WI38 (cell line): ENCODE data around the gene MRPS24.

Experiments used
- H3K4me3 ChIP-seq: 2 replicates; pipeline ENCODE4 v1.5.1; 2011; ENCODE audit warnings: low read depth, mild to moderate bottlenecking, control low read depth, low read length
- TF ChIP-seq, protein P1 (sequence below): IDR thresholded peaks from 2 replicates; pipeline ENCODE4 v1.5.1; 2012; ENCODE audit warnings: low read depth, mild to moderate bottlenecking, control low read depth, low read length

The MRPS24 gene

DNA sequence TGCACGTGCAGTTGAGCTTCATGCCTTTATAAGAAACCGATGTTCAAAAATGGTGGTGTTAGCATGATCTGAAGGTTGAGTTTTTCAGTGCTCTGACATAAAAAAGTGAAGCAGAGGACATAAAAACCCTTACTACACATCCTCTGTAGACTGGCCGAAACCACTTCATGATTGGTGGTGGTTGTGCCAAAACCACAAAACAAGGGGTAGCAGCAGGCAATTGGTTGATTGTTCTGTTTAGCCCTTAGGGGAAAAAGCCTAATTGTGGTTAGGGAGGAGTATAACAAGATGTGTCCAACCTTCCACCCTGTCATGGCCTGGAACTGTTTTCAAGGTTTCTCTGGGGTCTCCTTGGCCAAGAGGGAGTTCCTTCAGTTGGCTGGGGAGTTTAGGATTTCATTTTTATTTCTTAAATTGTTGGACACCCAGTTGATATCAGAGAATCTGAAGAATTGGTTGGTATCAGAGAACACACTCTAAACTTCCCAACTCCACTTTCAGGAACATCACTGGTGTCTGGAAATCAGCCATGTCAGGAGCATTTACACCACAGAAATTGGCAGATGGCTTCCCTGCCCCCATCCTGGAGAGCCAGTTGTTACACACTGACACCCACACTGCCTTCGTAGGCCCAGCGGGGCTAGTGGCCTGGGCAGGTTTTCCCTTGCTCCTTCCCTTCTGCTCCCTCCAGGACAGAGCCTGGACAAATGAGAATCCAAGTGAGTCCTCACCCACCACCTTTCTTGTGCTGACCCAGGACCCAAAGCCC is 18.8 kb downstream of the MRPS24 start:
- TF ChIP-seq, protein P1, sequence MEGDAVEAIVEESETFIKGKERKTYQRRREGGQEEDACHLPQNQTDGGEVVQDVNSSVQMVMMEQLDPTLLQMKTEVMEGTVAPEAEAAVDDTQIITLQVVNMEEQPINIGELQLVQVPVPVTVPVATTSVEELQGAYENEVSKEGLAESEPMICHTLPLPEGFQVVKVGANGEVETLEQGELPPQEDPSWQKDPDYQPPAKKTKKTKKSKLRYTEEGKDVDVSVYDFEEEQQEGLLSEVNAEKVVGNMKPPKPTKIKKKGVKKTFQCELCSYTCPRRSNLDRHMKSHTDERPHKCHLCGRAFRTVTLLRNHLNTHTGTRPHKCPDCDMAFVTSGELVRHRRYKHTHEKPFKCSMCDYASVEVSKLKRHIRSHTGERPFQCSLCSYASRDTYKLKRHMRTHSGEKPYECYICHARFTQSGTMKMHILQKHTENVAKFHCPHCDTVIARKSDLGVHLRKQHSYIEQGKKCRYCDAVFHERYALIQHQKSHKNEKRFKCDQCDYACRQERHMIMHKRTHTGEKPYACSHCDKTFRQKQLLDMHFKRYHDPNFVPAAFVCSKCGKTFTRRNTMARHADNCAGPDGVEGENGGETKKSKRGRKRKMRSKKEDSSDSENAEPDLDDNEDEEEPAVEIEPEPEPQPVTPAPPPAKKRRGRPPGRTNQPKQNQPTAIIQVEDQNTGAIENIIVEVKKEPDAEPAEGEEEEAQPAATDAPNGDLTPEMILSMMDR: no peak
- no peak overlapping the region for H3K4me3 ChIP-seq

DNA sequence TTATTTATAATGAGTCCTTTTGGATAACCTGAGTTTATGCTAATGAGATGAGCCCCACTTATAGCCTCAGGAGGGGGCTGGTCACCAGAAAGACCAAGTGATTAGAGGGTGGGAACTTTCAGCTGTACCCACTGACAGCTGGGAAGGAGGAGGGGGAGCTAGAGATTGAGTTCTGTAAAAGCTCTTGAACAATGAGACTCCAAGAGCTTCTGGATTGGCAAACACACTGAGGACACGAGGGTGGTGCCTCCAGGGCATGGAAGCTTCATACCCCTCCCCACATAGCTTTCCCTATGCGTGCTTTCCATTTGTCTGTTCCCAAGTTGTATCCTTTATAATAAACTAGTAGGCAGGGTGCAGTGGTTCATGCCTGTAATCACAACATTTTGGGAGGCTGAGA is 20.3 kb downstream of the MRPS24 start:
- no peak overlapping the region for H3K4me3 ChIP-seq
- TF ChIP-seq, protein P1: no peak

DNA sequence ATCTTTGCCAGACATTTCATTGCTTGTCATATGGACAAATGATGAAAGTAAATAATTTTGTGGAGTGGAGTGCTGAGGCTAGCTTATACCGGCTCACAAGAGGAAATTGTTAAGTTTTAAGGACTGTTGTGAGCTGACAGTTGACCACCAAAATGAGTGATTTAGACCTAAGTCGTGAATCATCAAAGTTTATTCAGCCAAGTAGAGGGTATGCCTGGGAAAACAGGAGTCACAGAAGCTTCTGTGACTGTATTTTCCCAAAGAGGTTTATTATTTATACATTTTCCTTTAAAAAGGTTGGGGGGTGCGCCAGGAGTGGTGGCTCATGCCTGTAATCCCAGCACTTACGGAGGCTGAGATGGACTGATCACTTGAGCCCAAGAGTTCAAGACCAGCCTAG is 21.8 kb downstream of the MRPS24 start:
- TF ChIP-seq, protein P1: no peak
- no peak overlapping the region for H3K4me3 ChIP-seq

DNA sequence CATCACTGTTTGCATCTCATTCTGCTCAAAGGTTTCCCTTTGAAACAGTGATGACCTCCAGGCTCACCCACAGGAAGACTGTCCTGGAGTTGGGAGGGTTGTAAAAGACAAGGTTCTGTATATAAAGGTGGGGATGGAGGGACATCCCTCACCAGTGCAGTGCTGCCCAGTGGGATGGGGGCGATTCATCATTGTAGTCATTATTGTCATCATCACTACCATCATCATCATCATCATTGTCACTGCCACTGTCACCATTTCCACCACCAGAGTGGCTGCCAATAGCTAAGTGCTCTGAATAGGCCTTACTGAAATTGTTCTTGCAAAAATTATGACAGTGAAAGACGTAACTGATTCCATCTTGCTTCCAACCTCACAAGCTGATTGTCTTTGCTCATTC is 24.7 kb downstream of the MRPS24 start:
- H3K4me3 ChIP-seq: no peak overlapping the region
- TF ChIP-seq, protein P1: no peak

DNA sequence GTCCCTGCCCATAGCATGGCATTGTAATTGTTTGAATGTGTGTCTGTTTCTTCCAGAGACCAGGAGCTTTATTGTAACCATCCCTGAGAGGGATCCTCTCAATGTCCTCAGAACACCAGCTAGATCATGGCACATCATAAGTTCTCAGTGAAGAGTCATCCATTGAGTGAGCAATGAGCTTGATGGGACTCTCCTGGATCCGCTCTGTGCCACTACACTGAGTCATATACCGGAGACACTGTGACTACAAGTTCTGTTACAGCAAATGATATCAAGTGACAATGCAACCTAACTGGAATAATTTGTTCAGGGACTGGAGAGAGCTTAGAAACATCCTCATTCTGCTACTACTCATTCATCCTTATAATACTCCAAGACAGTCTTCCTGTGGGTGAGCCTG is 25.1 kb downstream of the MRPS24 start:
- no peak overlapping the region for H3K4me3 ChIP-seq
- TF ChIP-seq, protein P1: no peak

DNA sequence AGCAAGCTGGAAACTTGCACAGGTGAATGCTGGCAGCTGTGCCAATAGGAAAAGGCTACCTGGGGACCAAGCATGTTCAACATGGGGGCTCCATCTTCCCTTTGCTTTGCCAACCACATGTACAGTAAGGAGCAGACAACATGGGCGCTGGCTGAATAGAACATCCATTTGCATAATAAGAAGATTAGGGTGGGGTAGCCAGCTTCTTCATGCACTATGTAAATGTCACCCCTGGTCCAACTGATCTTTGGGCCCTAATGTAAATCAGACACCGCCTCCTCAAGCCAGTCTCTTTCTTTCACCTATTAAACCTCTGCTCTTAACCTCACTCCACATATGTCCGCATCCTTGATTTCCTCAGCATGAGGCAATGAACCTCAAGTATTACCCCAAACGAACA is 26.0 kb downstream of the MRPS24 start:
- H3K4me3 ChIP-seq: no peak overlapping the region
- TF ChIP-seq, protein P1: no peak

- TF ChIP-seq, protein P1: no peak
Observed at GRCh38 chr7:43838201-43838658, 31.1 kb downstream of the MRPS24 start.

More at GRCh38 chr7:43838201-43838658, 31.1 kb downstream of the MRPS24 start:
- peak overlapping the region; percentile 38; the same call in 1 of the 2 replicates for H3K4me3 ChIP-seq
